Caki2 (cell line): ENCODE results near the gene PLGRKT. TPM values are rescaled to one million over a fixed set of nuclear protein-coding genes. Genes with fewer than 3 reads are reported as not detected.
"Not testable (repeated sequence)": the region's sequence is repeated elsewhere in the genome, so short reads cannot be mapped to it uniquely, and the experiment has no call there.

Source experiments
- DNase-seq: peaks from one replicate; pipeline ENCODE4 v3.0.0-alpha.2; 2015; ENCODE audit warnings: low read depth
- in situ Hi-C: cut with HindIII; loops from 2 replicates; pipeline ENCODE4 v1.10.0; 2016; ENCODE audit warnings: low sequenced_read_pairs, low pct_unique_long_range_greater_than_20kb, mixed read lengths
- total RNA-seq: library from RNA; depleted of rRNA; stranded (reverse); fragments of >200 nt; shearing (Covaris generic); gene quantifications from 2 replicates; pipeline ENCODE4 v1.2.3, GENCODE V29; 2014; ENCODE audit warnings: low replicate concordance; rRNA removed

Gene PLGRKT
- 34.5 and 45.1 TPM in 2 replicates for total RNA-seq

DNA sequence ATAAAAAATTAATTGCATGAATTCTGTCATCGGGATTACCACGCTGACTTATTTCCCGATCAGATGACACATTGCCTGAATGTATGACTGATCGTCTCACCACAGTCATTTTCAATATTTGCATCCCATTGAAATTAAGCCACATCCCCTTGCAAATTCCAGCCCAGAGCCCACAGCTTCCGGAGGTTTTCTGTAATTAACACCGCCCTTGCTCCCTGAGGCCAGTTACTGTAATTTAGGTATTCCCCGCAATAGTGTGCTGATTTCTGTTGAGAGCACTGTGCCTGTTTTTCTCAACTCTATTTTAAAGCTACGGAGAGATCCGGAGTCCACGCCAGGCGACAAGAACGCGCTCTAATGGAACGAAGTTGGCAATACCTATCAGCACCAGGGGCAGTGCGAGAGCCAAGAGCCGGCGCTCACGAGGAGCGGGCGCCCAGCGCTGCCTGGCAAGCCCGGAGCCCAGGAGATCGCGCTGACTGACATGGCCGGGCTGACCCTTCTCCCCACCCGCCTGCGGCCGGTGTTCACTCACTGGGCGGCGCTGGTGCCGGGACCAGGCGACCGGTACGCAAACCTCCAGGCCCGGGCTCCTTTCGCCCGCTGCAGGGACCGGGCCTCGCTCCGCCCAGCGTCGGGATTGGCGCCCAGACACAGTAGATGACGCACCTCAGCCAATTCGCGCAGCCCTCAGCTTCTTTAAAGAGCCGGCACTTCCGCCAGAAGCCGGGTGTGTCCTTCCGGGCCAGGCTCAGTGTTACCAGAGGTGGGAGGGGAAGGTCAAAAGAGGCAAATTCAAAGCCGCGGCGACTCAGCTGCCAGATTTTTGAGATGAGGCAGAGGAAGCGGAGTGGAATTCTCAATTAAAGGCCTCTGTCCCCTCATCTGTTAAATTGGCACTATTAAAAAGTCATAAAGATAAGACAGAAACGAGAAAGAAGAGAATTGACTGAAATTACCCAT lies at the start of gene PLGRKT:
TSS of gene PLGRKT (minus strand) at position 672 of the 963 bp plus-strand sequence. CDS start 5,948 bp downstream, outside the sequence.
- peak; percentile 90 for DNase-seq
- in situ Hi-C loops, result no loop called here

DNA sequence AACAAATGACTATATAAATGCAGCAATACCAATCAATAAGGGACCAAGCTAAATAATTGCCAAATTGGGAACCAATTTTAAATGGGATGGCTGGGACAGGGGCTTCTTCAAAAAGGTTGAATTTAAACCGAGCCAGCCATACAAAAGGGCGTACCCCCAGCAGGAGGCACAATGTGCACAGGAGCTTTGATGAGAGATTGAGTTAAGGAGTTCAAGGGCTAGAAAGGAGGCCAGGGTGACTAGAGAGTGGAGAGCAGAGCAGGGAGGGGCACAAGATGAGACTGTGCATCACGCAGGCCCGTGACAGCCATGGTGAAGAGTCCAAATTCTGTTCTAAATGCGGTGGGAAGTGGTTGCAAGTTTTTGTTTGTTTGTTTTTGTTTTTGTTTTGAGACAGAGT lies 49.3 kb upstream of the PLGRKT start:
- in situ Hi-C loops, result no loop called here
- DNase-seq, result no peak

GRCh38 chr9:5485378-5486085 lies 47.8 kb upstream of the PLGRKT start:
- in situ Hi-C loops, result no loop called here

GRCh38 chr9:5483306-5483705 lies 45.6 kb upstream of the PLGRKT start:
- in situ Hi-C loops, result no loop called here
- DNase-seq, result no peak

More at GRCh38 chr9:5485378-5486085, 47.8 kb upstream of the PLGRKT start:
- no peak for DNase-seq

- no peak for DNase-seq
- in situ Hi-C loops, result no loop called here
Measured at GRCh38 chr9:5482194-5482593, 44.5 kb upstream of the PLGRKT start.

GRCh38 chr9:5481322-5482040 lies 43.8 kb upstream of the PLGRKT start:
- in situ Hi-C loops, result no loop called here
- no peak for DNase-seq

GRCh38 chr9:5480919-5481318 lies 43.2 kb upstream of the PLGRKT start:
- in situ Hi-C loops, result no loop called here
- no peak for DNase-seq

DNA sequence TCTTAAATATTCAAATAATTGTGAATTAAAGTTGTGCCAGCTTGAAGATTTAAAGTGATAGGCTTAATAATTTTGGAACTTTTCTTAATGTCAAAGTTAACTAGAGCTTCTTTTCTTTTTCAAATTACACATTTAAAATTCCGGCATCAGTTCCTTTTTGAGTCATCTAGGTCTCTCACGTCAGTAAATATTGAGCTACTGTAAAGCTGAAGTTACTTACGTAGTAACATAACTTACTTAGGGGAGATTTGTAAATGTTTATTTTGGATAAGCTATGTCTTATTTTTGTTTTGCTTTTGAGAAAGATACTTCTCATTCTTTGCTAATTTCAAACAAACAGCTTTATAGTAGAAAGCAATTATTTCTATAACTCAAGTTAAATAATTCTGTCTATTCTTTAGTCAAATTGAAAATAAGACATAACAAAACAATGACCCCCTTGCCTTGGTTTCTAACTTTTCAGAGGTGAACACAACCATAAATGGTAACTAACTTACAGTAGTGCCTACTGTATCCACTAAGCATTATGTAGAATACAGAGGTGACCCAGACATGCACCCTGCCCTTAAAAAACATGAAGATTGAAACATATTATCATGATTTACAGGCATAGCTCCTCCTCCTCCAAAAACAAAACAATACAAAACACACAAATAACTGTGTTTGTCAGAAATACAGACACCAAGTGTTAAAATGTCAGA lies 42.4 kb upstream of the PLGRKT start:
- in situ Hi-C loops, result no loop called here
- DNase-seq, result no peak

DNA sequence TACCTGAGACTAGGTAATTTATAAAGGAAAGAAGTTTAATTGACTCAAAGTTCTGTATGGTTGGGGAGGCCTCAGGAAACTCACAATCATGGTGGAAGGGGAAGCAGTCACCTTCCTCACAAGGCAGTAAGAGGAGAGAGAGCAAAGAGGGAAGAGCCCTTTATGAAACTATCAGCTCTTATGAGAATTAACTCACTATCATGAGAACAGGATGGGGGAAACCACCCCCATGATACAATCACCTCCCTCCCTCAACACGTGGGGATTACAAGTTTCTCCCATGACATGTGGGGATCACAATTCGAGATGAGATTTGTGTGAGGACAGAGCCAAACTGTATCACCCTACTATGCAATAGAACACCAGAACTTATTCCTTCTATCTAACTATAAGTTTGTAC lies 40.5 kb upstream of the PLGRKT start:
- in situ Hi-C loops, result no loop called here
- no peak for DNase-seq

DNA sequence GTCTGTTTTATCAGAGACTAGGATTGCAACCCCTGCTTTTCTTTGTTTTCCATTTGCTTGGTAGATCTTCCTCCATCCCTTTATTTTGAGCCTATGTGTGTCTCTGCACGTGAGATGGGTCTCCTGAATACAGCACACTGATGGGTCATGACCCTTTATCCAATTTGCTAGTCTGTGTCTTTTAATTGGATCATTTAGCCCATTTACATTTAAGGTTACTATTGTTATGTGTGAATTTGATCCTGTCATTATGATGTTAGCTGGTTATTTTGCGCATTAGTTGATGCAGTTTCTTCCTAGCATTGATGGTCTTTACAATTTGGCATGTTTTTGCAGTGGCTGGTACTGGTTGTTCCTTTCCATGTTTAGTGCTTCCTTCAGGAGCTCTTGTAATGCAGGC lies 37.9 kb upstream of the PLGRKT start:
- DNase-seq, in situ Hi-C loops: not testable (repeated sequence)

DNA sequence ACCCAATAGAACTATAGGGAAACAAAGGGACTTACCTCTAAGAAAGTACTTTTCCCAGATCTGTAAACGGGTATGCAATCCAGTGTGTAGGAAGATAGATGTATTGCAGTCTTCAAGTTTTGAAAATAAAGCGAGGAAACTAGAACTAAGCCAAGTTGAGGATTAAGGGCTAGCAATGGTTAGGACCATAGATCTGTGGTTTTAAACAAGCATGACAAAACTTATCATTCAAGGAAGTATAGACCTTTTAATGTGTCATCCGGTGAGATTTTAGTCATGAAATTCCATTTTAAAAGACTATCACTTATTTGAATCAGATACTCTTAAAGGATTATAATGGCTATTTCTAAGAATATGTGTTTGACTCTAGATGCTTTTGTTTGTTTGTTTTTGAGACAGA lies 33.1 kb upstream of the PLGRKT start:
- in situ Hi-C loops, result no loop called here
- no peak for DNase-seq

- no peak for DNase-seq
- in situ Hi-C loops, result no loop called here
Measured at GRCh38 chr9:5470122-5470521, 32.4 kb upstream of the PLGRKT start.

DNA sequence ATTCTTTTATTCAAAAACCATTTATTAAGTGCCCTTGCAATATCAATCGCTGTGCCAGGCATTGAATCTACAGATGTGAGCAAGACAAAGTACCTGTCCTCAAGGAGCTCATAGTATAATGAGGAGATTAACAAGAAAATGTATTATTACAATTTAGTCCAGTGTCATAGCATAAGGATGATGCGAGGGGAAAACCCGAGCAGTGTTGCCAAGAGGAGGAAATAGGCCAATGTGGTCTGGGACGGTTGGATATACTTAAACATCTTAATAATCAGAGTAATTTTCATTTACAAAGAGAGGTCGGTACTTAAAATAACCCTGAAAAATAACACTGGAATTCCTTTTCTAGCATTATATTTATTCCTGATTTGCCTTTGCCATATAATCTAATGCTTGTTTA lies 31.1 kb upstream of the PLGRKT start:
- no peak for DNase-seq
- in situ Hi-C loops, result no loop called here

DNA sequence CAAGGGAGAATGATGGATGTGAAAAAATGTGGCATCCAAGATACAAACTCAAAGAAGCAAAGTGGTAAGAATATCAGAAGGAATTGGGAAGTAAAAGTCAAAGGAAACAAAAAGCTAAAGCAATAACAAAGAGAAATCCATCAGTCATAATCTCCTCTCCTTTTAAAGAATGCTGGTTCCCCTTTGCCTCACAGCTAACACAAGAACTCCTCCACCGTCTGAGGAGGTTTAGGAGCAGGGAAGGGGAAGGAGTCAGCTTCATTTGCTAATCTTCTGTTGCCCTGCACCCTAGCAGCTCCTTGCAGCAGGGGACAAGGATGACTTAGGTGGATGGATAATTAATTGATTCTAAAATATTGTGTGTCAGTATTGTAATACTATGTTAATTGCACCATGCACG lies 29.0 kb upstream of the PLGRKT start:
- no peak for DNase-seq
- in situ Hi-C loops, result no loop called here

- in situ Hi-C loops, result no loop called here
- no peak for DNase-seq
Measured at GRCh38 chr9:5466005-5466404, 28.3 kb upstream of the PLGRKT start.

- in situ Hi-C loops, DNase-seq: not testable (repeated sequence)
Measured at GRCh38 chr9:5464831-5465330, 27.2 kb upstream of the PLGRKT start.

DNA sequence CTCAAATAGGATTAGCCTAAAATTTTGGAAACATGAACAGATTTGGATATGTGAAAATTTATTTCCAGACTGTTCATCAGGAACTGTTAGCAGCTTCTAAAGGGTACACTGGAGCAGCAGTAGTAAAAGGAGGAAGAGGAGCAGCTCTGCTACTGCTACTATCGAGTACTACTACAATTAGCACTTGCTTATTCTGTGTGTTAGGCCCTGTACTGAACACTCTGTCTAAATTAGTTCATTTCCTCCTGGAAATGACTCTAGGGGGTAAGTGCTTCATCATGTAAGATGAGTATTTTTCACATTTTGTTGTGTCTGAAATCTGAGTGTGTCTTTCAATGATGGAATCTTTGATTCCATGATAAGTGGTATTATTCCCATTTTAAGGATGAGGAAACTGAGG lies 22.4 kb upstream of the PLGRKT start:
- in situ Hi-C loops, result no loop called here
- no peak for DNase-seq

GRCh38 chr9:5459289-5459829 lies 21.6 kb upstream of the PLGRKT start:
- DNase-seq, result peak; percentile 29
- in situ Hi-C loops, result no loop called here
